H1 (cell line): ENCODE measurements around the gene TMEM44. TPM values are rescaled to one million over a fixed set of nuclear protein-coding genes. Genes with fewer than 3 reads are reported as not detected.

ENCODE experiments used
- BRCA1 ChIP-seq: IDR thresholded peaks from 2 replicates; pipeline ENCODE4 v1.6.1; 2012; ENCODE audit warnings: low read depth, low read length, improper control_type of control experiment
- CHD1 ChIP-seq: IDR thresholded peaks from 2 replicates; pipeline ENCODE4 v1.6.1; 2012; ENCODE audit warnings: low read depth, low read length, improper control_type of control experiment
- CHD2 ChIP-seq: IDR thresholded peaks from 2 replicates; pipeline ENCODE4 v1.6.1; 2012; ENCODE audit warnings: low read length, improper control_type of control experiment
- CHD7 ChIP-seq: fragments of 300-600 bp; sonication (generic); IDR thresholded peaks from 2 replicates; pipeline ENCODE4 v1.7.1; 2012; ENCODE audit warnings: low read length, moderate library complexity, mild to moderate bottlenecking, inconsistent platforms; ENCODE audit not compliant: insufficient replicate concordance
- EZH2 ChIP-seq: fragments of 200-600 bp; sonication (generic); IDR thresholded peaks from 2 replicates; pipeline ENCODE4 v1.7.1; 2012; ENCODE audit warnings: low read depth, mild to moderate bottlenecking, moderate library complexity, low read length, inconsistent platforms; ENCODE audit not compliant: severe bottlenecking
- GTF2F1 ChIP-seq: IDR thresholded peaks from 2 replicates; pipeline ENCODE4 v1.6.1; 2012; ENCODE audit warnings: low read depth, low read length, improper control_type of control experiment, borderline replicate concordance
- JUN ChIP-seq: IDR thresholded peaks from 2 replicates; pipeline ENCODE4 v1.6.1; 2011; ENCODE audit warnings: low read depth, mild to moderate bottlenecking, improper control_type of control experiment, low read length
- RXRA ChIP-seq: IDR thresholded peaks from 2 replicates; pipeline ENCODE4 v1.6.1; 2011; ENCODE audit warnings: low read depth, mild to moderate bottlenecking, low read length, moderate library complexity; ENCODE audit not compliant: insufficient read depth
- SIRT6 ChIP-seq: IDR thresholded peaks from one replicate; pipeline ENCODE4 v1.7.1; 2012; ENCODE audit warnings: low read length, inconsistent platforms
- ZNF274 ChIP-seq: IDR thresholded peaks from 2 replicates; pipeline ENCODE4 v1.7.0; 2012; ENCODE audit warnings: low read length, borderline replicate concordance; ENCODE audit errors: extremely low read depth
- polyA plus RNA-seq, 7 experiments: library from polyadenylated mRNA; depleted of rRNA in 3 of 7; stranded (reverse) in 5 of 7; unstranded in 2 of 7; fragments of >200 nt in 5 of 7; fragments of 200-250 nt in 2 of 7; gene quantifications; 1 replicate in 5 of 7; 2 replicates in 1 of 7; 4 replicates in 1 of 7; pipeline versions ENCODE4 v1.2.1 to v1.2.3, GENCODE V29; 2011 to 2013; ENCODE audit warnings: missing spikeins in 2 of 7, mixed read lengths in 2 of 7
- total RNA-seq: library from RNA; stranded (reverse); fragmentation: NEBNext Ultra II Directional; extraction: Animal tissue kit (Norgen Biotek cat#: 25700); gene quantifications from 2 replicates; pipeline ENCODE4 v1.2.1, GENCODE V29; 2021

Gene TMEM44
- total and polyA plus RNA-seq, 2 of the 8 experiments (the other 6 are each of a cell fraction or from before 2014, with no cell fraction given): 14.0 to 16.7 TPM

DNA sequence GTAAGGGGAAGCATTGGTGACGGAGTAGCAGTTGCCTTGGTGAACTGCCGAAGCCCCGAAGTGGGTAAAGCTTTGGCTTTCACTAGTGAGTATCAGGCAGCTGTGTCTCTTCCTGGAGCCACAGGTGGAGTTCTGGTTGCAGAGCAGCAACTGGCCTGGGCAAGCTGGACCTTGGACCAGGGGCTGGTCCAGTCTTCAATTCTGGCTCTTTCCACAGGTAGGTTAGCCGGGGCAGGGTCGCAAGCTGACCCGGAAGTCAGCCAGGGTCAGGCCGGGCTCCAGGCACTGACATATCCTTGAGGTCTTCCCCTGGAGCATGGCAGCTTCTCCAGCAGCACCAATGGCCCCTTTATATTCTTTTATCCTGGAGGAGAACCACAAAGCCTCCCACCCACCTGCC lies 73.2 kb downstream of the TMEM44 start (continued):
- TF ChIP-seq CHD7 (no peak), EZH2 (no peak), CHD1 (no peak), BRCA1 (no peak), ZNF274 (no peak), CHD2 (no peak), RXRA (no peak), GTF2F1 (no peak), JUN (no peak), SIRT6 (no peak)
